DMS79 treated with DMSO at 0.1 percent for 48 hours (cell line): Measurements from ENCODE around the gene AKR7A3.
A peak's percentile ranks its signal among the peaks of the same experiment; 100 is the strongest.

ENCODE experiments used
- DNase-seq: peaks from one replicate; lab custom pipeline; 2025; lab: John Stamatoyannopoulos, UW

AKR7A3 gene

DNA sequence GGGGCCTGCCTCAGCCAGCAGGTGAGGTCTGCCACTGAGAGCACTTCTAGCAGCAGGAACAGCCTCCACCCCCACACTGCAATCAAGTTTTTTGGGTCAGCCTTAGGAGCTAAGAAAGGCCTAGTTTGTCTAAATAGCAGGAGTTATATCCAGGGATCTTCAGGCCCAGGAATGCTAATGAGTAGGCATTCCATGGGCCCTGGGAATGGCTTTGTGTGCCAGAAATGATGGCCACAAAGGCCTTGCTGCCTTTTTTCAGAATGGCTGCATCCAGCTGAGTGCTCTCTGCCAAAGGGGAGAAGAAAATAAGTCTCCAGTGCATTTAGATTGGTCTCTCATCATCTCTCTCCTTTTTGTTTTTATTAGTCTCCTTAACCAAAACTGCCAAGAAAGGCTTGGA lies 34.2 kb downstream of the AKR7A3 start:
- no peak for DNase-seq

DNA sequence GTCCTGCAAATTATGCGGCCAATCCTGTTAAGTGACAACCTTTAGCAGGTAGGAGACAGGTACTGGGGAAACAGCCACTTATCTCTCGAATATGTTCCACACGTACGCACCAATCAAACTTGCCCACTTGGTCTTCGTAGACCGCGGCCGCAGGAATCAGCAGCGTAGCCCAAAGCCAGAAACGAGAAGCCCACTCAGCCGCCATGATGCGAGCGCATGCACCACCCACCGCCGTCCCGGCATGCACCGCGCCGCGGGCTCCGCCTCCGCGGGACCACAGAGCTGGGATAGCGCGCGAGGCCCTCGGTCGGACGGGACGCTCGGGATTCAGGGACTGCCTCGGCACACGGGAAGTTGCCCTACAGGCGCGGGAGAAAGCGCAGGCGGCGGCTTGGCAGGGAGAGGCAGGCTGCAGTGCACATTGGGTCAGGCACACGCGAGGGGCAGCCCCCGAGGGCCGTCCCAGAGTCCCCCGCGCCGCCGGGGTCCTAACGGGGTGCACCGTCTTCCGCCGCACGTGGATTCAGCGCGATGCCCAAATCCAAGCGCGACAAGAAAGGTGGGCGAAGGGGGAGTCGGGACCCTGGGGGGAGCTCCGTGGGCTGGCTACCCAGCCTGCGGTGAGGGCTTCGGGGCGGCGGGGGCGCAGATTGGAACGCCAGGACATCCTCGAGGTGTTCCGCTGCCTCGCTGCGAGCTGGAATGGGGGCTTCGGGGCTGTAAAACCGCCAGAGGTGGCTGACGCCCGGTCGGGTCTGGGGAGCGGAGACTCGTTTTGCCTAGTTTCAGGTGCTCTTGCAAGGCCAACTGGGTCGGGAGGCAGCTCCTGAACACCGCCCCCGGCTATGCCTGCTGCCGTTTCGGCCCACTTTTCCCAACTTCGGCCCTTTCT lies 37.0 kb downstream of the AKR7A3 start, which contains the start of the genes EMC1 and MRTO4:
Gene EMC1 (minus strand): TSS at position 220 of the 892 bp plus-strand sequence. CDS start 15 bp downstream, at position 205.
Gene MRTO4 (plus strand): TSS at position 501 of the 892 bp plus-strand sequence. CDS start 31 bp downstream, at position 532.
- DNase-seq = peak; percentile 75

- DNase-seq = no peak
Observed at GRCh38 chr1:19250629-19251304, 37.8 kb downstream of the AKR7A3 start.

DNA sequence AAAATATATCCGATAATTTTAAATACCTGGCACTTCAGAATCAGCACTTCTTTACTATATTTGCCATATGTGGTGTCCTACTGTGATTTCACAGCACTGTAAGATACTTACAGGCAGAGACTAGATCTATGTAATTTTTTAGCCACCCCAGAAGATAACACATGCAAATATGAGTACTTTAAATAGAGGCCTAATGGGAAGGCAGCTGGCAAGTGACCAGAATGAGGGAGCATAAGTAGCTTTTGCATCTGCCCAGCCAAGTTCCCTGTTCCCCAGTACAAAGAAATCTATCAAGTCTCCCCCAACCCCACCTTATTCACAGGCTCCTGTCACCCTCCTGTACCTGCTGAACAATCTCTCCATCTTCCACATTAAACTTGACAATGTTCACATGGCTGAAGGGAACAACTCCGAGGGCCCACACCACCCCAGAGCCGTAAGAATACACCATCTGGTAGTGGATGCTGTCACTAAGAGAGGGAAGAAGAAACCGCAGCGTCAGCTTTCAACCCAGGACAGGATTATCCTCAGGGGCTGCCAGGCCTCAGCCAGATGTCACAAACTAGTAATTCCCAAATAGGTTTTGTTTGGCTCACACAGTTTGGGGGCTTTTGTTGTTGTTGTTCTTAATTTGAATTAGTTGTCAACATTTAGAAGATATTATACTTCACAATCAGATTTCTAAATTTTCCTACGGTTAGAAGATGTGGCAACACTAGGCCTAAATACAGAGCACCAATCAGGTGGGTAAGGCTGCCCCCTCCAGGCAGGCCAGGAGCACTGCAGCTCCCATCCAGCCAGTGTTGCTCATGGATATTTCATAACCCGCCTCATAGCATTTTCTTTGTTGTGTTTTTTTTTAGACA lies 47.7 kb downstream of the AKR7A3 start:
- peak; percentile 14 for DNase-seq

DNA sequence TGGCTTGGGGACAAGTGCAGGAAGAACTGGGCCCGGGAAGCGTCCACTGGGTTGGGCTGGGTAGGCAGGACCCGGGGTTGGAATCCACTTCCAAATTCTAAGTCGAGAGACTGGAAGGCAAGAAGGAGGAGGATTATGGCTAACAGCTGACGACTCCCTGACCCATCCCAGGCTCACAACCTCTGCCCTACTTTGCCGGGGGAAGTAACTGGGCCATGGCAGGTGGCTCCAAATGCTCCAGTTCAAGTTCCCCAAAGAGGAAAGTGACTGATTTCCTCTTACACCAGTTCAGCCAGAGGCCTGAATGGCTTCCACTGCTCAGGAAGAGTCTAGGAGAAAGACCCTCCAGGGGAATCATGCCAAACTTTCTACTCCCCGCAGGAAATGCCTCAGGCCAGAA lies 48.7 kb downstream of the AKR7A3 start:
- no peak for DNase-seq

GRCh38 chr1:19234224-19234623 lies 54.3 kb downstream of the AKR7A3 start:
- DNase-seq = no peak
